Upper lobe of left lung (tissue), 4 donors: ENCODE results near the gene KCNMA1.

Experiments used
- EP300 ChIP-seq, 4 donors: sonication (generic); formaldehyde crosslinking; IDR thresholded peaks; one replicate each; pipeline ENCODE4 v1.5.1; 2017; ENCODE audit warnings: antibody characterized with exemption in 4 of 4, control low read depth in 2 of 4
- POLR2A ChIP-seq, 4 donors: fragments of 450-650 bp; IDR thresholded peaks; one replicate each; pipeline ENCODE4 v1.5.1; 2016 to 2017; ENCODE audit warnings: antibody characterized with exemption in 4 of 4, mild to moderate bottlenecking in 2 of 4
- TF ChIP-seq, protein P1 (sequence below), 6 experiments: fragments of 450-650 bp in 4 of 6; fragments of 200-600 bp in 2 of 6; sonication (generic) in 2 of 6; IDR thresholded peaks; one replicate each; pipeline ENCODE4 v1.5.1; 2016 to 2019; ENCODE audit warnings: antibody characterized with exemption in 6 of 6

DNA sequence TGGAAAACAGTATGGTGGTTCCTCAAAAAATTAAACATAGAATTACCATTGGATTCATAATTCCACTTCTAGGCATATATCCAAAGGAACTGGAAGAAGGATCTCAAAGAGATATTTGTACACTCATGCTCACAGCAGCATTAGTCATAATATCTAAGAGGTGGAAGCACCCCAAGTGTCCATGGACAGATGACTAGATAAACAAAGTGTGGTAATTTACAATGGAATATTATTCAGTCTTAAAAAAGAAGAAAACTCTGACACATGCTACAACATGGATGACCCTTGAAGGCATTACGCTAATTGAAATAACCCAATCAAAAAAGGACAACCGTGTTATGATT is 594.2 kb downstream of the KCNMA1 start:
- no peak for TF ChIP-seq POLR2A (IDR thresholded peaks at IDR 0.05)
- TF ChIP-seq, protein P1, sequence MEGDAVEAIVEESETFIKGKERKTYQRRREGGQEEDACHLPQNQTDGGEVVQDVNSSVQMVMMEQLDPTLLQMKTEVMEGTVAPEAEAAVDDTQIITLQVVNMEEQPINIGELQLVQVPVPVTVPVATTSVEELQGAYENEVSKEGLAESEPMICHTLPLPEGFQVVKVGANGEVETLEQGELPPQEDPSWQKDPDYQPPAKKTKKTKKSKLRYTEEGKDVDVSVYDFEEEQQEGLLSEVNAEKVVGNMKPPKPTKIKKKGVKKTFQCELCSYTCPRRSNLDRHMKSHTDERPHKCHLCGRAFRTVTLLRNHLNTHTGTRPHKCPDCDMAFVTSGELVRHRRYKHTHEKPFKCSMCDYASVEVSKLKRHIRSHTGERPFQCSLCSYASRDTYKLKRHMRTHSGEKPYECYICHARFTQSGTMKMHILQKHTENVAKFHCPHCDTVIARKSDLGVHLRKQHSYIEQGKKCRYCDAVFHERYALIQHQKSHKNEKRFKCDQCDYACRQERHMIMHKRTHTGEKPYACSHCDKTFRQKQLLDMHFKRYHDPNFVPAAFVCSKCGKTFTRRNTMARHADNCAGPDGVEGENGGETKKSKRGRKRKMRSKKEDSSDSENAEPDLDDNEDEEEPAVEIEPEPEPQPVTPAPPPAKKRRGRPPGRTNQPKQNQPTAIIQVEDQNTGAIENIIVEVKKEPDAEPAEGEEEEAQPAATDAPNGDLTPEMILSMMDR (IDR thresholded peaks at IDR 0.05), result no peak
- TF ChIP-seq EP300 (IDR thresholded peaks at IDR 0.05), result no peak
